GM21367 (cell line): ENCODE measurements around the gene ZBTB17.
"Not testable (repeated sequence)": the region's sequence is repeated elsewhere in the genome, so short reads cannot be mapped to it uniquely, and the experiment has no call there.

ENCODE experiments used
- ATAC-seq: cut with Tn5 transposase; IDR thresholded peaks from one replicate; pipeline ENCODE4 v1.9.1; 2021; ENCODE audit not compliant: unreplicated experiment

Gene ZBTB17

DNA sequence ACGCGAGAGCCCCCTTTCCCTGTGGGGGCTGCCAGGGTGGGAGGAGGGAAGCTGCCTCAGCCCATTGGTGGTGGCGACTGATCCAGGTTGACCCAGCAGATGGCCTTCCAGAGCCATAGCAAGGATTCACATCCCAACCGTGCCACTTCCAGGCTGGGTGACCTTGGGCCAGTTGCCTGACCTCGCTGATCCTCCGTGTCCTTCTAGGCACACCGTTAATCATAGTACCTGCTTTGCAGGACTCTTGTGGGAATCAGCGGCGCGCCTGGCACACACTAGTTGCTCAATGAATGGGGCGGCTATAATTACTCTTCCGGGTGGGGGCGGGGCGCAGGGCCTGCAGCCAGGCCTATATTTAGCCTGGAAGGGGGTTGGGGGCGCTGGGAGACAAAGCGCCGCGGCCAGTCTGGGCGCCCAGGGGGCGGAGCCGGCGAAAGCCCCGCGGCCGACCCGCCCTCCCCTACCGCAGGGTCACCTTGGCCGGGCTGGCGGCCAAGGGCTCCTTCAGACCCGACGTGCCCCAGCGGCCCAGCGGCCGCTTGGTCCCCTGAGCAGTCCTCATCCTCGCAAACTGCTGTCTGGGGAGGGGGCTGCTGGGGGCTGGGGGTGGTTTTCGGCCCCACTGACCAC is 36.8 kb upstream of the ZBTB17 start:
- ATAC-seq = no peak

DNA sequence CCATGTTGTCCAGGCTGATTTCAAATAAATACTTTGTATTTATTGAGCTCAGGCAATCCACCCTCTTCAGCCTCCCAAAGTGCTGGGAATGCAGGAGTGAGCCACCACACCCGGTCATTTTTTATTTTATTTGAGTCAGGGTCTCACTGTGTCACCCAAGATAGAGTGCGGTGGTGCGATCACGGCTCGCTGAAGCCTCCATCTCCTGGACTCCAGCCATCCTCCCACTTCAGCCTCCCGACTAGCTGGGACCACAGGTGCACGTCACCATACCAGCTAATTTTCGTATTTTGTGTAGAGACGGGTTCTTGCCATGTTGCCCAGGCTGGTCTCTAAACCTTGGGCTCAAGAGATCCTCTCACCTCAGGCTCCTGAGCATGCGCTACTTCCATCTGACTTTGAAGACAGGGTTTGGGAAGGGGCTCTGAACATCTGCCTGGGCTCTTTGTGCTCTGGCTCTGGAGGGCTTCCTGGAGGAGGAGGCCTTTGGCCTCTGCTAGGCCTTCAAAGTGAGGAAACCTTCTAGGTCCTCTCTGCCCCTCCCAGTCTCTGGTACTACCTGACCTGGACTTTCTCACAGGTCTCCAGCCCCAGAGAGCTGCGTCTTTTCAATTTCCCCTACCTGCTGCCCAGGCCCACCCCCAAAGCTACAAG is 36.2 kb upstream of the ZBTB17 start:
- no peak for ATAC-seq

DNA sequence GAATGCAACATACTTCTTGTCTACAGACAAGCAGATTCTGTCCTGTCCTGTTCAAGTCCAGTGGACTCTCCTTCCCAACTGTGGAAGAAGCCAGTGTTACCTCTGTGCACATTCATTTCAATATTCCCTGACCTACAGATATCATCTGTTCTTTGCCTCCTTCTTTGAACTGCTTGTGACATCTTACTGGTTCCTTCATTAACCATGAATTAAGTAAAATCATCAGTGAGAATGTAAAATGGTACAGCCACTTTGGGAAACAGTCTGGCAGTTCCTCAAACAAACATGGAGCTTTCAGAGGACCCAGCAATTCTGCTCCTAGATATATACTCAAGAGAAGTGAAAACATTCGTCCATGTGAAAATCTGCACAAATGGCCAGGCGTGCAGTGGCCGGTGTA is 34.9 kb upstream of the ZBTB17 start:
- no peak for ATAC-seq

DNA sequence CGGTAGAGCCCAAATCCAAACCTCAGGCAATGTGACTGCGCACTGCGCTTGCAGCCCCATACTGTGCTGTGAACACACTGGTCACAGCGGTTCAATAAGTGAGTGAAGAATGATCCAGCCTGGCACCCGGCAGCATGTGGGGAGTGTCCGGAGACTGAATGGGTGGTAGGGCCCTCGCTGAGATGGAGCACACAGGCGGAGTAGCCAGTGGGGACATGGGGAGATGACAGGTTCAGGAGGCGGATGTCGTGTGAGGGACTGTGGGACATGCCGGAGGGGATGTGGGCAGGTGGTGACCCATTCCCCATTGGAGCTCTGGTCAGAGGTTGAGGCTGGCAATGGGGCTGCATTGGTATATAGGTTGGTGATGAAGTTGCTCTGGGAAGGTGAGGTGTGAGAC is 33.8 kb upstream of the ZBTB17 start:
- ATAC-seq = no peak

DNA sequence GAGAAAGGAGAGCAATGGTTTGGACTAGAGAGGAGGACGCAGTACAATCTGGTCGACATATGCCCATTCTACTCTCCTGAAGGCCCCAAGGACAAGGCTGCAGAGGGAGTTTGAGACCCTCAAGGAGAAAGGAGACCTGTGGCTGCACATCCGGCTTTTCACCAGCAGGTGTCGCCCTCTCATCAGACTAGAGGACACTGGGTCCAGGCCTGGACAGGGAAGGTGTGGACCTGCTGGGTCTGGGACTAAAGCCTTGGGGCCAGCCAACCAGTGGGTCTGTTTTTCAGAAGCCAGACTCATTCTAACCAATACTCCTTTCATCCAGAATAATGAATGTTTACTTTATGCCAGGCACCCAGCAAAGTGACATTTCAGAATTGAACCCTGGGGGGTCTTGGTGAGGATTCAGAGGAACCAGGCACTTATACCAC is 33.1 kb upstream of the ZBTB17 start:
- no peak for ATAC-seq

DNA sequence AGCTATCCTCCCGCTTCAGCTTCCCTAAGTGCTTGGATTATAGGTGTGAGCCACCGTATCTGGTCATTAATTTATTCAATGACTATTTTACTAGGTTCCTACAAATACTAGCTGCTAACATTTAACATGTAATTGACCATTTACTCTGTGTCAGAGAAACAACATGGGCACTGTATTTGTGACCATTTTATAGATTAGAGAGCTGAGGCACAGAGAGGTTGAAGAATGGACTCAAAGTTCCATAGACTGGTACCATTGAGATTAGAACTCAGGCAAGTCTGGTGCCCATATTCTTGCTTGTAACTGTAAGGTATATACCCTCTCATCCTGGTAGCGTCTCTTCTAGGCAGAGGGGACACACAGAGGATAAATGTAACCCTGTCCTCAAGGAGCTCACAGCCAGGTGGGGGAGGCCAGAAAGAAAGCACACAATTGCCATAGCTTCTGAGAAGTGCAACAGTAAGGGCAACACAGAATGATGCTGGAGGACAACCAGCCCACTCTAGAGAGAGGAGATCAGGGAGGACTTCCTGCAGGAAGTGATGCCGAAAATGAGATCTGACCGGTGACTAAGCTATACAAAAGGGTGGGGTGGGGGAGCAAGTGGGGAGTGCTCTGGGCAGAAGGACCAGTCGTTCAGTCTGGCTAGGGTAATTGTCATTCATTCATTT is 31.9 kb upstream of the ZBTB17 start:
- no peak for ATAC-seq

DNA sequence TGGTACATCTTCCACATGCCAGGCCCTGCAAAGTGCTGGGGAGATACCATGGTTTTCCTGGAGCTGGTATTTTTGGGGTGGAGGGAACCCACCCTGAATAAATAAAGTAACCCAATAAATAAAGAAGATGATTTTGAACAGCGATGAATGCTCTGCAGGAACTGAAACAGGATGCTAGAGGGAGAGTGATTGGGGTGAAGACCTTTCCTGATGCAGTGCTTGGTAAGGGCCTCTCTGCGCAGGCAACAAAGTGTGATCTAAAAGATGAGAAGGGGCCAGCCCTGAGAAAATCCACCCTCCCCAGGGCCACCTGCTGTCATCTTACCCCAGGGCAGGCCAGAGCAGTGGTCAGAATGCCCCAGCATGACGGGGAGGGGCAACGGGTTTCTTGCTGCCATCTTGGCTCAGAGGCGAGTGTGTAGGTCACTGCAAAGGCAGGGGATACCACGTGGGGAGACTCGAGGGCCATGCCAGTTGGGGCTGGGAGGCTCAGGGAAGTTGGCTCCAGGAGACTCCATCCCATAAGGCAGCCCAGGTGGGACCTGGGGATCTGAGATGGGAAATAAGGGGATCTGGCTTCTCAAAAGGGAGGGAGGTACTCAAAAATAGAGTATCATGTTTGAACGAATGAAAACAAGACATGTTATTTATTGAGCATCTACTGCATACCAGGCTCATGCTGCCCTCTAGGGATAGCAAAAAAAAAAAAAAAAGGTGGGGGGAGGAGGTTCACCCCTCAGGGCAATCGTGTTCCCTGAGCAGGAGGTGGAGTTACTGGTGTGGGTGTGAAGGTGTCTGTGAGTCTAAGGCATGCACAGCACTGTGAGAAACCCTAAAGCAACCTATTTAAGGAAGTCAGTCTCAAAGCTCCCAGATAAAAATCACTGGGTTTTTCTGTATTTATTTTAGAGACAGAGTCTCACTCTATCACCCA is 30.9 kb upstream of the ZBTB17 start:
- ATAC-seq = no peak

DNA sequence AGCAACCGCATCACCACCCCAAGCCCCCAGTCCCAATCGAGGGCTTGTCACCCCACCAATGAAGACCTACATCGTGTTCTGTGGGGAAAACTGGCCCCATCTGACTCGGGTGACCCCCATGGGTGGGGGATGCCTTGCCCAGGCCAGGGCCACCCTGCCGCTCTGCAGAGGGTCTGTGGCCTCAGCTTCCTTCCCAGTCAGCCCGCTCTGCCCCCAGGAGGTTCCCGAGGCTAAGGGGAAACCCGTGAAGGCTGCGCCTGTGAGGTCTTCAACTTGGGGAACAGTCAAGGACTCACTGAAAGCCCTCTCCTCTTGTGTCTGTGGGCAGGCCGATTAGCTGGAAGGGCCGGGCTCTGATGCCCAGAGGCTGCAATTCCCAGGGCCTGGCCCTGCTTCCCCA is 30.1 kb upstream of the ZBTB17 start:
- no peak for ATAC-seq

DNA sequence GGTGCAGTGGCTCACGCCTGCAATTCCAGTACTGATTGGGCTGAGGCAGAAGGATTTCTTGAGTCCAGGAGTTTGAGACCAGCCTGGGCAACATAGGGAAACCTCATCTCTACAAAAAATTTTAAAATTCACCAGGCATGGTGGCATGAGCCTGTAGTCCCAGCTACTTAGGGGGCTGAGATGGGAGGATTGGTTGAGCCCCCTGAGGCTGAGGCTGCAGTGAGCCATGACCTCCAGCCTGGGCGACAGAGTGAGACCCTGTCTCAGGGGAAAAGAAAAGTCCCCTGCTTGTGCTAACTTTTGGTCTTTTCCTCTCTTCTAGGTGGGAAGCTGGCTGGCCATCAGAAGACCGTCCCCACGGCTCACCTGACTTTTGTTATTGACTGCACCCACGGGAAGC is 29.7 kb upstream of the ZBTB17 start:
- ATAC-seq = no peak

DNA sequence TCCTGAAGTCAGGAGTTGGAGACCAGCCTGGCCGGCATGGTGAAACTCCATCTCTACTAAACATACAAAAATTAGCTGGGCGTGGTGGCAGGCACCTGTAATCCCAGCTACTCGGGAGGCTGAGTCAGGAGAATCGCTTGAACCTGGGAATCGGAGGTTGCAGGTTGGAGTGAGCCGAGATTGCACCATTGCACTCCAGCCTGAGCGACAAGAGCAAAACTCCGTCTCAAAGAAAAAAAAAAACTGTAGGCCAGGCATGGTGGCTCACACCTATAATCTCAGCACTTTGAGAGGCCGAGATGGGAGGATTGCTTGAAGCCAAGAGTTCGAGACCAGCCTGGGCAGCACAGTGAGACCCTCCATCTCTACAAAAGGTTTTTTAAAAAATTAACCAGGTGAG is 25.4 kb upstream of the ZBTB17 start:
- ATAC-seq = not testable (repeated sequence)

DNA sequence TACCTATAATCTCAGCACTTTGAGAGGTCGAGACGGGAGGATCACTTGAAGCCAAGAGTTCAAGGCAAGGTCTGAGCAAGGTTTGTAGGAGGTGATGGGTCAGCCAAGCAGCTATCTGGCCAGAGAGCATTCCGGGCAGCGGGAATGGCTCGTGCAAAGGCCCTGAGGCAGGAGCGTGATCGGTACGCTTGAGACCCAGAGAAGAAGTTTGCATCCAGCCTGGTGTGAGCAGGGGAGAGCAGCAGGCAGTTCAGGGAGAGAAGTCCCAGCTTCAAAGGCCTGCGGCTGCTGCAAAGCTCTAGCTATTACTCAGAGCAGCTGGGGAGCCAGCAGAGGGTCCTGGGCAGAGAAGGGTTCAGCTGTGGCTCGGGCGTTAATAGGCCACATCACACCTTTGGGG is 23.0 kb upstream of the ZBTB17 start:
- ATAC-seq = no peak

DNA sequence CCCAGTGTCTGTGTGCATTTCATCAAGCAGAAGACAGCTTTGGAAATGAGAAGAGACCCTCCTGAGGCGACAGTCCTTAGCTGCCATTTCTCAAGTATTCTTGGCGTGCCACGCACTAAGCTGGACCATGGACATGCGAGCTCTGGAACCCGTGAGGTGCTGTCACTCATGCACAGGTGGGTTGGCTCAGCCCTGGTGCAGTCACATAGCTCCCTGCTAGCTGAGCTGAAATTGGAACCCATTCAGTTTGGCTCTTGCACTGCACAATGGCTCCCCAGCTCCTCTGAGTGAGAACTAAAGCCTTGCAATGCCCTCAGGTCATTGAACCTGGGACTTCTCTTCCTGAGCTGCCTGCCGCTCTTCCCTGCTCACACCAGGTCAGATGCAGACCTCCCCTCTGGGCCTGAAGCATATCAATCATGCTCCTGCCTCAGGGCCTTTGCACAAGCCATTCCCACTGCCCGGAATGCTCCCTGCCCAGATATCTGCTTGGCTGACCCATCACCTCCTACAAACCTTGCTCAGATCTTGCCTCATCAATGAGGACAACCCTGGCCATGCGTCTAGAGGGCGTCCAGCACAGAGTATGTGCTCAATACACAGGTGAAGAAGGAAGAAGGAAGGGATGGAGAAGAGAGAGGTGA is 21.9 kb upstream of the ZBTB17 start:
- ATAC-seq = no peak

DNA sequence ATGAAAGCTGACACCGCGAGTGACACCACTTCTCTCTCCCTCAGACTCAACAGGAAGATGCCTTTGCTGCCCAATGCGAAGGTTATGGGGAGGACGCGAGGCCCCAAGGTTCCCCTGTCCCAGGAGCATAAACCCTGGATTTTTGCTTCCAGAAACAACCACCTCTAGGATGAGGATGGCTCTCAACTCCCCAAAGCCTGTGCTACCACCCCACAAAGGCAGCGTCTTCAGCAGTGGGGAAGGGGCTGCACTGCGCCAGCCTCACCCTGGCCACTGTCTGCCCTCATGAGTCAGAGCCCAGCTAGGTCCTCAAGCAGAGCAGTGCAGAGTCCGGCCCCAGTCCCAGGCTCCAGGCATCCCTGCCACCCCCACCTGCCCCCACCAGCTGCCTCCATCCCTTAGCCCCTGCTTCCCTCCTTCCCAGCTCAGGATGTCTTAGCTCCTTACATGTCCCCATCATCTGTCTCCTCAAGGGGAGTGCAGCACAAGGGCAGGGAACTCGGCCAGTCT is 21.2 kb upstream of the ZBTB17 start:
- no peak for ATAC-seq

DNA sequence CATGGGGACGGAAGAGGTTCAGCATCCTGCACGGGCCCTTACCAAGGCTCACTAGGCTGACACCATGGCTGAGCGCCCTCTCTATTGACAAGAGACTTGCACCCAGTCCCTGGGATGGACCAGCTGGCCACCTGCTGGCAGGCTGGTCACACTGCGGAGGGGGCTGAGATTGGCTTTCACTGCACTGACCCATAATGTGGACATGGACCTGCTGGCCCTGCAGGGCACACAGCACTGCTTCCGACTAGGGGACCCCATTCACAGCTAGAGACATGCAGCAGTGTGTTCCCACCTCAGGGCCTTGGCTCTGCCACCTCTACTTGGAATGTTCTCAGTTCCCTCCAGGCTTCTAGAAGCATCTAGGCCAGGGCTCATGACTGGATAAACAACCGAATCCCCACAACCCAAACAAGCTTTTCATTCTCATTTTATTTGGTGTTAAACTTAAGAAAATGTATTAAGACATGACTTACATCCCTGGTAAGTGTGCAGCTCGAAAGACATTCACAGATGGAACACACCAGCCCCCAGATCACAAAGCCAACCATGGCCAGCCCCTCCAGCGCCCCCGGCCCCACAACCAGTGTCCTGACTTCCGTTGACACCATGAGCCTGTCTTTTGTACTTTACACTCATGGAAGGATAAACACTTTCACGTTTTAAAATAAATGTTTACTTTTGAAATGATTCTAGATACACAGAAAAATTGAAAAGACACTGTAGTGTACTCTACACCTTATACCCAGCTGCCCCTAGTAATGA is 18.9 kb upstream of the ZBTB17 start:
- ATAC-seq = no peak

DNA sequence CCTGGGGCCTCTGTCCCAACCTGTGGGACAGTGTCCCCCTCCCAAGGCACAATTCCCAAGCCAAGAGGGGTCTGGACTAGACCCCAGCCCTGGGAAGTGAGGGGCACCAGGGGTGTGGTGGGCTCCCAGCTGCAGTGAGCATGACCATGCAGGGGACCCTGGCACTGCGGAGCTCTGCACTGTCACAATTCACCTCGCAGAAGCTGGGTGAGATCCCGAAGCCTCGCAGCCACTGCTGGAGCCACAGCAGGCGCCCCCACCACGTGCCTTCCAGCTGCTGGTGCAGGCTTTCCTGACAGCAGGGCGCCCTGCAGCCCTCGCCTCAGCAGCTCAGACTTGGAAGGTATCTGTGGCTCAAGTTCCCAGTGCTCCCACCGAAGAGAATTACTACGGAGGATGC is 18.2 kb upstream of the ZBTB17 start:
- ATAC-seq = no peak

DNA sequence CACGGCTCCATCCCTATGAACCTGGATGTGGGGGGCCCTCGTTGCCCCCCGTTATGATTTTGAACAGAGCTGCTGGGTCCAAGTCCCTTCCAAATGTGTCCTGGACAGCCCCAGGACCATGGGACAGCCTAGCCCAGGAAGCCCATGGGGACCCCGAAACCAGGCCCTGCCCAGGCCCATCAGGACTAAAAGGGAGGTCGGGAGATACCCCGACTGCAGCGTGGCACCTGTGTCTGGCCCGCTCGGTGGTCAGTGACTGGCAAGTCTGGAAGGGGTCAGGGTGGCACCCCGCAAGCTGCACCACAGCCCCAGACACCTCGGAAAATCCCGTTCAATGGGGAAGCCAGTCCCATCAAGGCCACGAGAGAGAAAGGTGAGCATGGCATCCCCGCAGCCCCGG is 17.8 kb upstream of the ZBTB17 start:
- ATAC-seq = no peak

DNA sequence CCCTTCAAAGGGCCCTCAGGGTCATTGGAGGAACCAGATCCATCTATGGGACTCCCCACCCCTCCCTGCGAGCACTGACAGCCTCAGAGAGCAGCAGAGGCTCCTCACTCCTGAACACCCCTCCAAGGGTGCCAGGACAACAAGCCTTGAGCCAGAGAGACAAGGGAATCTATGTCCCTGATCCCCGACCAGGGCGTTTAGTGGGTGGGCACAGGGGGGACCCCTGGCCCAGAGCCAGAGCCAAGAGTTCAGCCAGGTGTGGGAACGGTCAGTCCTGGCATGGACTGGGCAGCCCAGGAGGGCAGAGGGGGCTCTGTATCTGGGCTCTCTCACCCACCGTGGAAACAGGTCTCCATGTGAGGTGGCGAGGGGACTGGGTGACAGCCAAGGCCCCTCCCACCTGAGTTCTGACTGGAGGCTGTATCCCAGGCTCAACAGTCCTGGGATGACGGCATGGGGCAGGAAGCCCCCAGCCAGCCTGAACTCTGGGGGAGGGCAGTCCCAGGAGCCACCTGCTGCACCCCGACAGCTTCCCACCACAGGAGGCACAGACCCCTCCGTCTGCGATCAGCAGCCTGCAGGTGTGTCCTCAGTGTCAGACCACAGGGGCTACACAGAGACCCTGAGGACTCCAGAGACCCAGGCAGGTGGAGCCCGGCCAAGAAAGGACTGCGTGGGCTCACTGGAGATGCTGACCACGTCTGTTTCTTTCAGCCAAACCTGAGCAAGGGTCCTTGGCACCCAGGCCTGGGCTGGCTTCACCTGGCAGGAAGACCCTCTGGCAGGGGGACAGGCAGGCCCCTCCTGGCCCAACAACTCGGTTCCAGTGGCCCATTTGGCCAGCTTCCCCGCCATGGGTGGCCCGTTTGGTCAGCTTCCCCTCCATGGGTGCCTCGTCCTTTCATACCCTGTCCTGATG is 16.9 kb upstream of the ZBTB17 start:
- no peak for ATAC-seq

DNA sequence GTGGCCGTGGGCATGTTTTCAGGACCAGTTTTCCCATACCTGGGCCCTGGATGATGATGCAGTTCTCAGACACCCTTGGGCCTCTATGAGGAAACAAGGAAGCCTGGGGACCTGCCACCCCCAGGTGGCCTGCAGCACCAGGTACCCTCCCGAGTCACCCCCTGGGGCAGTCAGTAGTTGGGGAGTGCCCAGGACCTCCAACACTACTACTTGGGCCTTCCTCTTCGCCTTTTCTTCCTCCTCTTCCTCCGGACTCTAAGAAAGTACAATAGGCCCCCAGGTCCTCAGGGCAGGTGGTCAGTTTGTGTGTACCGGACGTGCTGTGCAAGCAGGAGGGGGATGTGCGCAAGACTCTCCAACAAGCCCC is 16.3 kb upstream of the ZBTB17 start:
- ATAC-seq = no peak
